GM12864 (cell line): ENCODE results near the gene TMC2.
A peak's percentile ranks its signal among the peaks of the same experiment; 100 is the strongest.
"Not testable (repeated sequence)": the region's sequence is repeated elsewhere in the genome, so short reads cannot be mapped to it uniquely, and the experiment has no call there.

Experiments used
- DNase-seq: peaks from one replicate; pipeline ENCODE4 v3.0.0-alpha.2; 2011; ENCODE audit warnings: low read depth
- H3K4me3 ChIP-seq: 2 replicates; pipeline ENCODE4 v1.5.1; 2011; ENCODE audit warnings: mild to moderate bottlenecking, low read depth, low read length, control low read depth
- TF ChIP-seq, protein P1 (sequence below): IDR thresholded peaks from 2 replicates; pipeline ENCODE4 v1.5.1; 2011; ENCODE audit warnings: low read depth, mild to moderate bottlenecking, moderate library complexity, low read length, control low read depth, inconsistent platforms; ENCODE audit errors: missing control alignments

Gene TMC2

DNA sequence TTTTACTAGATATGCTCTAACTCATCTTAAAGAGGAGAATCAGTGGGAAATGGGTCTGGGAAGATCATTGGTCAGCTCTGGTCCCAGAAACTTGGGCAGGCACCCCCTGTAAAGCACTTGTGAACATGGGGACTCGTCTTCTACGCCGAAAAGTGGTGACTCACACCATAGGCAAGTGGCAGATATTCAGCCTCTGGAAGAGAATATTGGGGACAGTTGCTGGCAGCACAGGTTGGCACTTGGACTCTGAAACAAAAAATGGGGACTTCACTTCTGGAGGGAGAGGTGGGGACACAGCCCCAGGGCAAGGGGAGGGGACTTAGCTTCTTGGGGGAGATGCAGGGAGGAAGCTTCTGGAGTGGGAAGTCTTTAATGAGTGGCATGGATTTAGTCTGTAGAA lies 15.8 kb upstream of the TMC2 start:
- DNase-seq = no peak
- TF ChIP-seq, protein P1, sequence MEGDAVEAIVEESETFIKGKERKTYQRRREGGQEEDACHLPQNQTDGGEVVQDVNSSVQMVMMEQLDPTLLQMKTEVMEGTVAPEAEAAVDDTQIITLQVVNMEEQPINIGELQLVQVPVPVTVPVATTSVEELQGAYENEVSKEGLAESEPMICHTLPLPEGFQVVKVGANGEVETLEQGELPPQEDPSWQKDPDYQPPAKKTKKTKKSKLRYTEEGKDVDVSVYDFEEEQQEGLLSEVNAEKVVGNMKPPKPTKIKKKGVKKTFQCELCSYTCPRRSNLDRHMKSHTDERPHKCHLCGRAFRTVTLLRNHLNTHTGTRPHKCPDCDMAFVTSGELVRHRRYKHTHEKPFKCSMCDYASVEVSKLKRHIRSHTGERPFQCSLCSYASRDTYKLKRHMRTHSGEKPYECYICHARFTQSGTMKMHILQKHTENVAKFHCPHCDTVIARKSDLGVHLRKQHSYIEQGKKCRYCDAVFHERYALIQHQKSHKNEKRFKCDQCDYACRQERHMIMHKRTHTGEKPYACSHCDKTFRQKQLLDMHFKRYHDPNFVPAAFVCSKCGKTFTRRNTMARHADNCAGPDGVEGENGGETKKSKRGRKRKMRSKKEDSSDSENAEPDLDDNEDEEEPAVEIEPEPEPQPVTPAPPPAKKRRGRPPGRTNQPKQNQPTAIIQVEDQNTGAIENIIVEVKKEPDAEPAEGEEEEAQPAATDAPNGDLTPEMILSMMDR = no peak
- no peak overlapping the region for H3K4me3 ChIP-seq

DNA sequence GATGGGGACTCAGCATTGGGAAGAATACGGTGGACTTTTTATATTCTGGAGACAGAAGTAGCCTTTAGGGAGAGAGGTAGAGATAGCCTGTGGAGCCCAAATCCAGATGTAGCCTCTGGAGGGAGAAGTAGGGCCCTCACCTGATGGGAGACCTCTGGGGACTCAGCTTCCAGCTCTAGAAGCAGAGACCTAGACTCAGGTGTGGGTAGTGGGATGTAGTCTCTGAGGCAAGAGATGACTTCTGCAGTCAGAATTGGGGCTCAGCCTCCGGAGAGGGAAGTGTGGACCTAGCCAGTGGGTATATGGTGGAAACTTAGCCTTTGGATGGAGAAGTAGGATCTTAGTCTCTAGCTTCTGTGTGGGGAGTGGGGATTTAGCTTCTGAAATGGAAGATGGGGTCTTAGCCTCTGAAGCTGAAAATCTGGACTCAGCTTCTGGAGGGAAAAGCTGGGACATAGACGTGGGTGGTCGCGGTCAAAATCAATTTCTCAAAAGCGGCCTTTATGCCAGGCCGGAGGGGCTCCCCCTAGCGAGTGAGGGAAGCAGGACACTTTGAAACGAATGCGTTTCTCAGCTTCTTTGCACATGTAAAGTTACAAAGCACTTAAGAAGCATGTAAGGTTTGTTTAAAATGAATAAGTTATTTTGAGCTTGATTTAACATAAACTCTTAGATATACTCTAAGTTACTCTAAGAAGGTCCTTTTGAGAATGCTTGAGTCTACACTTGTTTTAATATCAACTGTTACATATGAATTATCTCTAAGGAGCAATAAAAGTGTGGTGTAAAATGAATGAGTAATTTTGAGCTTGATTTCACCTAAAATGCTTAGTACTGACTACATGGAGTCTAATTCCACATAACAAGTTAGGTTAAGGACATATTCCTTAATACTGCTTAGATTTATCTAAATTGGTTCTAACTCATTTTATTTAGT lies 14.7 kb upstream of the TMC2 start:
- TF ChIP-seq, protein P1 = peak; percentile 89
- no peak for DNase-seq
- no peak overlapping the region for H3K4me3 ChIP-seq

DNA sequence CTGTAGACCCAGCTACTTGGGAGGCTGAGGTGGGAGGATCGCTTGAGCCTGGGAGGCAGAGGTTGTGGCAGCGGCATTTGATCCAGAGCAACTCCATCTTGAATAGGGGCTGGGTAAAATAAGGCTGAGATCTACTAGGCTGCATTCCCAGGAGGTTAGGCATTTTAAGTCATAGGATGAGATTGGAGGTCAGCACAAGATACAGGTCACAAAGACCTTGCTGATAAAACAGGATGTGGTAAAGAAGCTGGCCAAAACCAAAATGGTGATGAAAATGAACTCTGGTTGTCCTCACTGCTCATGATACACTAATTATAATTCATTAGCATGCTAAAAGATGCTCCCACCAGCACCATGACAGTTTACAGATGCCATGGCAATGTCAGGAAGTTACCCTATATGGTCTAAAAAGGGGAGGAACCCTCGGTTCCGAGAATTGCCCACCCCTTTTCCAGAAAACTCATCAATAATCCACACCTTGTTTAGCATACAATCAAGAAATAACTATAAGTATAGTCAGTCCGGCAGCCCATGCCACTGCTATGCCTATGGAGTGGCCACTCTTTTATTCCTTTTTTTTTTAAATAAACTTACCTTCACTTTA lies 13.4 kb upstream of the TMC2 start:
- not testable (repeated sequence) for DNase-seq, H3K4me3 ChIP-seq

DNA sequence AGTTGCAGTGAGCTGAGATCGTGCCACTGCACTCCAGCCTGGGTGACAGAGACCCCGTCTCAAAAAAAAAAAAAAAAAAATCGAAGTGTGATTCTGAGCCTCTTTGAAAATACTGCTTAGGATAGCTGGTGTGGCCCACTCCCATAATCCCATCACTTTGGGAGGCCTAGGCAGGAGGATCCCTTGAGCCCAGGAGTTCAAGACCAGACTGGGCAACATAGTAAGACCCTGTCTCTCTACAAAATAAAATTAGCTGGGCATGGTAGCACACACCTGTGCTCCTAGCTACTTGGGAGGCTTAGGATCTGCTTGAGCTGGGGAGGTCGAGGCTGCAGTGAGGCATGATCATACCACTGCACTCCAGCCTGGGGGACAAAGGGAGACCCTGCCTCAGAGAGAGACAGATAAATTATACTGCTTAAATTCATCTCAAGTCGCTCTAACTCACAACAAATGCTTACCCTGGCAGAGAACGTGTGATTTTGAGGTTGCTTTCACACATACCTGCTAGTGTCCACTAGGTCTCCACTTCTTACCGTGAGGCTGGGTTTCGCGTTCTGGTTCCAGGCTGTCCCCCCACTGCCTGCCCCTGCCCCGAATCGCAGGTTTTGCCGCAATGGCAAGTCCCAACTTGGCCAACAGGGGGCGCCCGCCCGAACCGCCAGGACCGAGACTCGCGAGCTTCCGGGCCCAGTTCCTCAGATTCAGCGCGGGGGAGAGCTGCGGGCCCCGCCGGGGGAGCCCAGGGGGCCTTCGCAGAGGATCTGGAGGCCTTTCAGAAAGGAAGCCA lies 12.3 kb upstream of the TMC2 start:
- no peak for DNase-seq
- H3K4me3 ChIP-seq = peak overlapping the region; percentile 69
- TF ChIP-seq, protein P1 = peak; percentile 87

DNA sequence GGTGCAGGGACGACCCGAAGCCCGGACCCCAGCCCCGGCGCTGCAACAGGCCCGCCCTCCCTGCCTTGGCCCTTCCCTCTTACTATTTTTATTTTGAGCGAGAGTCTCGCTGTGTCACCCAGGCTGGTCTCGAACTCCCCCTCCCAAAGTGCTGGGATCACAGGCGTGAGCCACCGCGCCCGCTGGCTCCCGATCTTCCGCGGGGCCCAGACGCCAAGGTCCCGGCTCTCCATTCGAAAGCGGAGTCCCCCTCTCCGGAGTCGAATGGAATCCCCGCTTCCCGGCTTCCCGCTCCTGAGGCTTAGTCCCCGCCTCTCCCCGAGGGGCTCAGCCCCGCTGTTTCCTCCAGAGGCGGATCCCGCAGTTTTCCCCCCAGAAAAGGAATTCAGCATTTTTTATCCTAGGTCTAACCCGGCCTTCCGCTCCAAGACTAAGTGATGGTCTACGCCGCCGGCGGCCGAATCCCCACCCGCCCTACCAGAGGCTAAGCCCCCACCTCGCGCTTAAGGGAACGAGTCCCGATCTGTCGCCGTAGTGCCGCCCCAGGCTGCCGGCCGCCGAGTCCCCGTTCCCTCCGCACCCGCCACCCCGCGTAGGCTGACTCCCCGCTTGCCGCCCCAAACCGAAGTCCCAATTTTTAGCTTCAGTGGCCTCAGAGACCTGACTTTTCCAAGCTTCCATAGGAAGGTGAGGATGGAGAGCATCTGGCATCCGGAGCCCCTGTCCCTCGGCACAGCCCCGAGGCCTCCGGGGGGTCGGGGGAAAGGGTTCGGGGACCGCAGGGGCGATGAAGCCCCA lies 11.5 kb upstream of the TMC2 start:
- DNase-seq = no peak
- TF ChIP-seq, protein P1 = no peak
- H3K4me3 ChIP-seq = peak overlapping the region; percentile 69

DNA sequence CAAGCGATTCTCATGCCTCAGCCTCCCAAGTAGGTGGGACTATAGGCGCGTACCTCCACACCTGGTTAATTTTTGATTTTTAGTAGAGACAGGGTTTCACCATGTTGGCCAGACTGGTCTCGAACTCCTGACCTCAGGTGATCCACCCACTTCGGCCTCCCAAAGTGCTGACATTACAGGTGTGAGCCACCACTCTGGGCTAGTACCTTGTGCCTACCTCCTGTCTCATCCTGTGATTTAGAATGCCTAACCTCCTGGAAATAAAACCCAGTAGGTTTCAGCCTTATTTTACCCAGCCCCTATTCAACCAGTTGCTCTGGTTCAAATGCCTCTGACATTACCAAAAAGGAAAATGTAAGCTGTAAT lies 10.2 kb upstream of the TMC2 start:
- H3K4me3 ChIP-seq, DNase-seq: not testable (repeated sequence)

DNA sequence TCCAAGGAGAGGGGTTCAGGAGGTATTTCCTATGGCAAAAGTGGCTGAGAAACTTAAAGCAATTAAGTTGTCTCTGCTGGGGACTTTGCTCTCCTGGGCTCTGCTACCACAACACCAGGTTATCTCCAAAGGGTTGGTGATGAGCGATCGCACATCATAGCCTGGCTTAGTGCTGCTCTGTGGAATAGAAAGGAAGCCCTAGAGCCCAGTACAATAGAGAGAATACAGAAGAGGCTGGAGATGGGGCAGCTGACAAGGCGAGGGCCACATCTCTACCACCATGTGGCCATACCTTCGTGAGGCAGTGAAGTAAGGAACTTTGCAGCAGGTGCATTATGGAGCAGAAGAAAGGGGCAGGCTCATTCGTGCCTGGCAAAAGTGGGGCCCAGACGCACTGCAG lies 8.6 kb upstream of the TMC2 start:
- TF ChIP-seq, protein P1 = no peak
- no peak for DNase-seq
- H3K4me3 ChIP-seq = no peak overlapping the region
